HEK293 (cell line): ENCODE measurements around the gene ZYG11B.
A peak's percentile ranks its signal among the peaks of the same experiment; 100 is the strongest.
"Not testable (repeated sequence)": the region's sequence is repeated elsewhere in the genome, so short reads cannot be mapped to it uniquely, and the experiment has no call there.

ENCODE experiments used
- CTCF ChIA-PET: fragments of 350-600 bp; formaldehyde crosslinking; extraction: SDS; loops from one replicate; lab custom pipeline; 2021; ENCODE audit warnings: antibody characterized with exemption; lab: Yijun Ruan, JAX
- POLR2A ChIA-PET: fragments of 300-600 bp; formaldehyde crosslinking; extraction: SDS; loops from one replicate; lab custom pipeline; 2020; ENCODE audit warnings: antibody characterized with exemption, inconsistent platforms; lab: Yijun Ruan, JAX
- H3K27ac ChIP-seq: fragments of 200-500 bp; sonication (Bioruptor generic); 2 replicates; pipeline ENCODE4 v1.5.1; 2014; ENCODE audit warnings: low read depth, low read length, control low read depth, inconsistent platforms; ENCODE audit errors: extremely low read depth
- H3K36me3 ChIP-seq, 2 experiments: fragments of 200-500 bp in 1 of 2; sonication (Bioruptor generic) in 1 of 2; 1 replicate in 1 of 2; 2 replicates in 1 of 2; pipeline ENCODE4 v1.5.1; 2014 to 2017; ENCODE audit warnings: inconsistent platforms in 2 of 2, low read length in 2 of 2; ENCODE audit not compliant: control insufficient read depth in 2 of 2, insufficient read depth in 1 of 2
- H3K4me1 ChIP-seq: fragments of 200-500 bp; sonication (Bioruptor generic); 2 replicates; pipeline ENCODE4 v1.5.1; 2014; ENCODE audit warnings: mild to moderate bottlenecking, low read length, inconsistent platforms; ENCODE audit not compliant: control insufficient read depth, insufficient read depth
- H3K4me3 ChIP-seq: 2 replicates; pipeline ENCODE4 v1.5.1; 2011; ENCODE audit warnings: low read depth, mild to moderate bottlenecking, control low read depth, low read length, moderate library complexity
- H3K9me3 ChIP-seq: fragments of 200-500 bp; sonication (Bioruptor generic); 2 replicates; pipeline ENCODE4 v1.5.1; 2014; ENCODE audit warnings: low read depth, low read length, inconsistent platforms; ENCODE audit not compliant: control insufficient read depth, insufficient read depth
- CTCF ChIP-seq: fragments of 450-650 bp; formaldehyde crosslinking; IDR thresholded peaks from 2 replicates; pipeline ENCODE4 v1.5.1; 2016; ENCODE audit warnings: missing biosample characterization, missing genetic modification characterization
- HIC1 ChIP-seq: fragments of 450-650 bp; formaldehyde crosslinking; IDR thresholded peaks from 2 replicates; pipeline ENCODE4 v1.5.1; 2016; ENCODE audit warnings: missing biosample characterization, missing genetic modification characterization
- KLF17 ChIP-seq: fragments of 450-650 bp; formaldehyde crosslinking; IDR thresholded peaks from 2 replicates; pipeline ENCODE4 v1.5.1; 2016; ENCODE audit warnings: missing biosample characterization, missing genetic modification characterization
- OSR2 ChIP-seq: fragments of 450-650 bp; formaldehyde crosslinking; IDR thresholded peaks from 2 replicates; pipeline ENCODE4 v1.5.1; 2016; ENCODE audit warnings: missing biosample characterization, missing genetic modification characterization
- SETDB1 ChIP-seq: IDR thresholded peaks from one replicate; pipeline ENCODE4 v1.6.1; 2017; ENCODE audit warnings: mild to moderate bottlenecking, low read length, moderate library complexity, mixed read lengths; ENCODE audit not compliant: insufficient read length
- ZBTB17 ChIP-seq: fragments of 450-650 bp; formaldehyde crosslinking; IDR thresholded peaks from 2 replicates; pipeline ENCODE4 v1.5.1; 2016; ENCODE audit warnings: missing biosample characterization, missing genetic modification characterization
- ZFP3 ChIP-seq: fragments of 450-650 bp; formaldehyde crosslinking; IDR thresholded peaks from 2 replicates; pipeline ENCODE4 v1.5.1; 2016; ENCODE audit warnings: low read depth, missing biosample characterization, missing genetic modification characterization
- ZNF121 ChIP-seq: fragments of 450-650 bp; formaldehyde crosslinking; IDR thresholded peaks from 2 replicates; pipeline ENCODE4 v1.5.1; 2016; ENCODE audit warnings: missing biosample characterization, missing genetic modification characterization
- ZNF16 ChIP-seq: fragments of 450-650 bp; formaldehyde crosslinking; IDR thresholded peaks from 2 replicates; pipeline ENCODE4 v1.5.1; 2016; ENCODE audit warnings: low read depth, missing biosample characterization, missing genetic modification characterization
- ZNF2 ChIP-seq: fragments of 450-650 bp; formaldehyde crosslinking; IDR thresholded peaks from 2 replicates; pipeline ENCODE4 v1.5.1; 2016; ENCODE audit warnings: missing biosample characterization, missing genetic modification characterization
- ZNF311 ChIP-seq: fragments of 450-650 bp; formaldehyde crosslinking; IDR thresholded peaks from 2 replicates; pipeline ENCODE4 v1.5.1; 2017; ENCODE audit warnings: missing biosample characterization, missing genetic modification characterization, borderline replicate concordance
- ZNF362 ChIP-seq: fragments of 450-650 bp; formaldehyde crosslinking; IDR thresholded peaks from 2 replicates; pipeline ENCODE4 v1.5.1; 2016; ENCODE audit warnings: missing biosample characterization, missing genetic modification characterization
- ZNF366 ChIP-seq: fragments of 450-650 bp; formaldehyde crosslinking; conservative IDR thresholded peaks from 2 replicates; pipeline ENCODE4 v1.5.1; 2016; ENCODE audit warnings: missing biosample characterization, missing genetic modification characterization
- ZNF391 ChIP-seq: fragments of 450-650 bp; formaldehyde crosslinking; IDR thresholded peaks from 2 replicates; pipeline ENCODE4 v1.5.1; 2016; ENCODE audit warnings: low read depth, missing biosample characterization, missing genetic modification characterization, borderline replicate concordance
- ZNF561 ChIP-seq: fragments of 450-650 bp; IDR thresholded peaks from 2 replicates; pipeline ENCODE4 v1.5.1; 2018; ENCODE audit warnings: missing biosample characterization, missing genetic modification characterization, borderline replicate concordance
- ZNF585B ChIP-seq: fragments of 450-650 bp; formaldehyde crosslinking; IDR thresholded peaks from 2 replicates; pipeline ENCODE4 v1.5.1; 2016; ENCODE audit warnings: missing biosample characterization, missing genetic modification characterization
- ZNF623 ChIP-seq: fragments of 450-650 bp; formaldehyde crosslinking; IDR thresholded peaks from 2 replicates; pipeline ENCODE4 v1.5.1; 2016; ENCODE audit warnings: missing biosample characterization, missing genetic modification characterization
- ZNF624 ChIP-seq: fragments of 450-650 bp; formaldehyde crosslinking; IDR thresholded peaks from 2 replicates; pipeline ENCODE4 v1.5.1; 2017; ENCODE audit warnings: missing biosample characterization, missing genetic modification characterization
- ZNF645 ChIP-seq: fragments of 450-650 bp; formaldehyde crosslinking; IDR thresholded peaks from 2 replicates; pipeline ENCODE4; 2016; ENCODE audit warnings: missing biosample characterization, missing genetic modification characterization
- ZNF654 ChIP-seq: fragments of 450-650 bp; formaldehyde crosslinking; IDR thresholded peaks from 2 replicates; pipeline ENCODE4 v1.5.1; 2016; ENCODE audit warnings: low read depth, missing biosample characterization, missing genetic modification characterization
- ZNF660 ChIP-seq: fragments of 450-650 bp; IDR thresholded peaks from 2 replicates; pipeline ENCODE4 v1.5.1; 2018; ENCODE audit warnings: missing biosample characterization, mild to moderate bottlenecking, missing genetic modification characterization
- ZNF830 ChIP-seq: fragments of 450-650 bp; IDR thresholded peaks from 2 replicates; pipeline ENCODE4 v1.5.0; 2018; ENCODE audit warnings: missing biosample characterization, missing genetic modification characterization, low read depth, mild to moderate bottlenecking, moderate library complexity

The ZYG11B gene

GRCh38 chr1:52686261-52686751 lies 39.9 kb upstream of the ZYG11B start:
- H3K4me1 ChIP-seq, H3K27ac ChIP-seq, H3K9me3 ChIP-seq, H3K4me3 ChIP-seq: not testable (repeated sequence)
- TF ChIP-seq ZNF585B (tag by site-specific recombination), result peak; percentile 61
- peak; percentile 84 for TF ChIP-seq CTCF
- 0 out of 2 replicates have a peak, but pooled peaks have one; percentile 43 for TF ChIP-seq ZNF391 (tag by site-specific recombination)
- peak; percentile 39 for TF ChIP-seq ZBTB17
- TF ChIP-seq ZNF121, result peak; percentile 77
- TF ChIP-seq ZNF362 (tag by site-specific recombination), result peak; percentile 90
- TF ChIP-seq ZNF660 (tag by site-specific recombination), result peak; percentile 37; the same call in 1 of the 2 replicates
- TF ChIP-seq OSR2 (tag by site-specific recombination), result peak; percentile 57
- TF ChIP-seq SETDB1, result peak; percentile 63
- TF ChIP-seq ZNF654 (tag by site-specific recombination), result peak; percentile 89
- TF ChIP-seq ZNF366 (tag by site-specific recombination), result peak; percentile 38; the same call in 1 of the 2 replicates
- TF ChIP-seq ZNF2 (tag by site-specific recombination), result 0 out of 2 replicates have a peak, but pooled peaks have one; percentile 25
- ChIA-PET POLR2A (interaction anchor here (0.6 to 1.2 kb wide), 3 partner anchors 133 to 436 kb away, joined by 3 to 7 read pairs (median 4); partner anchors contain the start of genes ORC1 and TUT4), CTCF (interaction anchor here (0.6 to 1.4 kb wide), 20 partner anchors 10 to 594 kb away, joined by 3 to 8 read pairs (median 3); partner anchors contain the start of genes ORC1, PRPF38A and TUT4)
- peaks cover 36 to 52% of the 10 kb centered on the region in 2 experiments for H3K36me3 ChIP-seq

GRCh38 chr1:52686830-52687229 lies 39.4 kb upstream of the ZYG11B start:
- H3K4me3 ChIP-seq, result no peak overlapping the region
- ChIA-PET POLR2A (interaction anchor here (1.2 kb wide), 1 partner anchor 134 kb away, joined by 7 read pairs; the partner anchor contains the start of gene TUT4), CTCF (interaction anchor here (0.6 to 1.4 kb wide), 8 partner anchors 10 to 319 kb away, joined by 3 to 8 read pairs (median 4); partner anchors contain the start of gene TUT4)
- H3K36me3 ChIP-seq, result peaks cover 41 to 57% of the 10 kb centered on the region in 2 experiments
- no peaks in the 10 kb centered on the region for H3K9me3 ChIP-seq
- no peak overlapping the region for H3K27ac ChIP-seq
- no peaks in the 10 kb centered on the region for H3K4me1 ChIP-seq
- TF ChIP-seq SETDB1 (peak; percentile 9), ZNF16 (tag by site-specific recombination) (no peak)
- TF ChIP-seq, all 188 proteins: peak for 1

GRCh38 chr1:52691821-52692220 lies 34.4 kb upstream of the ZYG11B start:
- no peak overlapping the region for H3K4me3 ChIP-seq
- H3K4me1 ChIP-seq, result no peaks in the 10 kb centered on the region
- peaks cover 35 to 66% of the 10 kb centered on the region in 2 experiments for H3K36me3 ChIP-seq
- POLR2A ChIA-PET, result no interaction called here
- CTCF ChIA-PET, result interaction anchor here (0.6 to 0.7 kb wide), 3 partner anchors 8 to 488 kb away, joined by 3 to 5 read pairs (median 3); no protein-coding TSS in a partner anchor
- H3K27ac ChIP-seq, result no peak overlapping the region
- no peaks in the 10 kb centered on the region for H3K9me3 ChIP-seq
- TF ChIP-seq ZNF830 (tag by site-specific recombination) (no peak), ZNF660 (tag by site-specific recombination) (no peak), ZNF623 (tag by site-specific recombination) (no peak), ZFP3 (no peak), ZNF645 (tag by site-specific recombination) (no peak), ZNF561 (tag by site-specific recombination) (no peak), ZNF311 (tag by site-specific recombination) (no peak), ZNF624 (tag by site-specific recombination) (no peak), HIC1 (no peak), KLF17 (tag by site-specific recombination) (no peak)
